ENCODE results near the gene BORCS5.
"Not testable (repeated sequence)": the region's sequence is repeated elsewhere in the genome, so short reads cannot be mapped to it uniquely, and the experiment has no call there.

The BORCS5 gene

DNA sequence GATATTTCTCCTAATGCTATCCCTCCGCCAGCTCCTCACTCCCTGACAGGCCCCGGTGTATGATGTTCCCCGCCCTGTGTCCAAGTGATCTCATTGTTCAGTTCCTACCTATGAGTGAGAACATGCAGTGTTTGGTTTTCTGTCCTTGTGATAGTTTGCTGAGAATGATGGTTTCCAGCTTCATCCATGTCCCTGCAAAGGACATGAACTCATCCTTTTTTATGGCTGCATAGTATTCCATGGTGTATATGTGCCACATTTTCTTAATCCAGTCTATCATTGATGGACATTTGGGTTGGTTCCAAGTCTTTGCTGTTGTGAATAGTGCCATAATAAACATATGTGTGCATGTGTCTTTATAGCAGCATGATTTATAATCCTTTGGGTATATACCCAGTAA lies 62.3 kb downstream of the BORCS5 start:
- not testable (repeated sequence) for H3K36me3 ChIP-seq (ENCODE audit: control insufficient read depth, insufficient read depth, low read length, severe bottlenecking); H3K9ac ChIP-seq (ENCODE audit: low read length); DNase-seq (ENCODE audit: low read depth); H3K27me3 ChIP-seq (replicated peaks; ENCODE audit: control insufficient read depth, insufficient read depth, low read length); H3K4me1 ChIP-seq (ENCODE audit: control insufficient read depth, insufficient read depth, low read length); H3K4me3 ChIP-seq (ENCODE audit: low read length)
- peaks cover 10% of the 10 kb centered on the region for H3K9me3 ChIP-seq (ENCODE audit: control insufficient read depth, low read length)

DNA sequence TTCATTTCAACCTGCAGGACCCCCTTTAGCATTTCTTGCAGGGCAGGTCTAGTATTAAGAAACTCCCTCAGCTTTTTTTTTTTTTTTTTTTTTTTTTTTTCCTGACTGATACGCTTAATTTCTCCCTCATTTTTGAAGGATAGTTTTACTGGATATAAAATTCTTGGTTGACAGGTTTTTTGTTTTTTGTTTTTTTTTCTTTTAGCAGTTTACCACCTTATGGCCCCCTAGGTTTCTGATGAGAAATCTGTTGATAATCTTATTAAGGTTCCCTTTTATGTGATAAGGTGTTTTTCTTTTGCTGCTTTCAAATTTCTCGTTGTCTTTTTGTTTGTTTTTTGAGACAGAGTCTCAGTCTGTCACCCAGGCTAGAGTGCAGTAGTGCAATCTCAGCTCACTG lies 66.5 kb downstream of the BORCS5 start:
- Histone ChIP-seq H3K9me3 (ENCODE audit: control insufficient read depth, low read length) (peaks cover 17% of the 10 kb centered on the region), H3K4me1 (ENCODE audit: control insufficient read depth, insufficient read depth, low read length) (peaks cover 5% of the 10 kb centered on the region), H3K4me3 (ENCODE audit: low read length) (no peak overlapping the region), H3K36me3 (ENCODE audit: control insufficient read depth, insufficient read depth, low read length, severe bottlenecking) (no peaks in the 10 kb centered on the region), H3K27me3 (replicated peaks; ENCODE audit: control insufficient read depth, insufficient read depth, low read length) (no peaks in the 10 kb centered on the region), H3K9ac (ENCODE audit: low read length) (no peak overlapping the region)
- no peak for DNase-seq (ENCODE audit: low read depth)

DNA sequence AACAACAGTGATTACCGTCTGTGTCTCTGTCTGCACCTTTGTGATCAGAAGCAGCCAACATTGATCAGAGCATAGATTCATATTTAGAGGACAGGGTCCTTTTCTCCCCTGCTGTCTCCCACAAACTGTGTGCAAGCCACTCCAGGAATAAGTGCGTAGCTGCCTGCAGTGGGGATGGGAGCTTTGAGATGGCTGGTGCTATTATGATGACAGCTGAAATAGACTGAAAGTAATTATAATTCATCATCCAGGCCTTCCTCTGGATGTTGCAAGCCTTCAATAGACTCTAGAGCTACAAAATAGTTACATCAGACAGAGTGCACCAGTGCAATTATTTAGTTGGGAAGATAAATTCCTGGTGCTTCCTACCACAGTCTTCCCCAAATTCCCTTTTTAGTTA lies 68.1 kb downstream of the BORCS5 start:
- Histone ChIP-seq H3K9ac (ENCODE audit: low read length) (no peak overlapping the region), H3K4me1 (ENCODE audit: control insufficient read depth, insufficient read depth, low read length) (peaks cover 5% of the 10 kb centered on the region), H3K36me3 (ENCODE audit: control insufficient read depth, insufficient read depth, low read length, severe bottlenecking) (no peaks in the 10 kb centered on the region), H3K9me3 (ENCODE audit: control insufficient read depth, low read length) (peaks cover 17% of the 10 kb centered on the region), H3K27me3 (replicated peaks; ENCODE audit: control insufficient read depth, insufficient read depth, low read length) (no peaks in the 10 kb centered on the region), H3K4me3 (ENCODE audit: low read length) (no peak overlapping the region)
- peak; percentile 24 for DNase-seq (ENCODE audit: low read depth)

DNA sequence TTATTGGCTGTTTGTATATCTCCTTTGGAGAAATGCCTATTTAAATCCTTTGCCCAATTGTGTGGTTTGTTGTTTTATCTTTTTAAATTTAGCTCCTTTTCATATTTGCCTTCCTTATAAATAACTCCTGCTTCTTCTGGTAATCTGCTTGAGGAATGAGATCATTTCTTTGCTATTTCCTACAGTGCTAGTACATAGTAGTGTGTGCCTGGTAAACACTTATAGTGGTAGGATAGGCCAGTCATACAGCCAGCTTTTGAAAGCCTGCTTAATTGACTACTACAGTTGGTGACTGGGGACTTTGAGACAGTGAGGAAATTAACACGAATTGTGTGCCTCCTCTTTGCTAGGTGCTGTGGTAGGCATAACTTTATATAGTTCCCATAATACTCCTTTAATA lies 68.7 kb downstream of the BORCS5 start:
- DNase-seq (ENCODE audit: low read depth) = peak; percentile 40
- peaks cover 5% of the 10 kb centered on the region for H3K4me1 ChIP-seq (ENCODE audit: control insufficient read depth, insufficient read depth, low read length)
- no peak overlapping the region for H3K9ac ChIP-seq (ENCODE audit: low read length)
- peaks cover 17% of the 10 kb centered on the region for H3K9me3 ChIP-seq (ENCODE audit: control insufficient read depth, low read length)
- no peaks in the 10 kb centered on the region for H3K36me3 ChIP-seq (ENCODE audit: control insufficient read depth, insufficient read depth, low read length, severe bottlenecking)
- no peak overlapping the region for H3K4me3 ChIP-seq (ENCODE audit: low read length)
- H3K27me3 ChIP-seq (replicated peaks; ENCODE audit: control insufficient read depth, insufficient read depth, low read length) = no peaks in the 10 kb centered on the region

DNA sequence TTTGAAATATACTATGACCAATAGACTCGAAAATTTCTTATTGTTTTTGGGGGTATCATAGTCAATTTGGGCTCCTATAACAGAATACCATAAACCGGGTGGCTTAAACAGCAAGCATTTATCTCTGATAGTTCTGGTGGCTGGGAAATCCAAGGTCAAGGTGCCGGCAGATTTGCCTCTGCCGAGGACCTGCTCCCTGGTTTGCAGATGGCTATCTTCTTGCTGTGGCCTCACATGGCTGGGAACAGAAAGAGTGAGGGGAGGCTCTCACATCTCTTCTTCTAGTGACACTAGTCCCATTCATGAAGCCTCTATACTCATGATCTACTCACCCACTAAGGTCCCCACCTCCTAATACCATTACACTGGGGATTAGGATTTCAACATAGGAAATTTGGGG lies 70.7 kb downstream of the BORCS5 start:
- Histone ChIP-seq H3K4me1 (ENCODE audit: control insufficient read depth, insufficient read depth, low read length) (peaks cover 13% of the 10 kb centered on the region), H3K9me3 (ENCODE audit: control insufficient read depth, low read length) (peaks cover 17% of the 10 kb centered on the region), H3K4me3 (ENCODE audit: low read length) (no peak overlapping the region), H3K27me3 (replicated peaks; ENCODE audit: control insufficient read depth, insufficient read depth, low read length) (no peaks in the 10 kb centered on the region), H3K9ac (ENCODE audit: low read length) (no peak overlapping the region), H3K36me3 (ENCODE audit: control insufficient read depth, insufficient read depth, low read length, severe bottlenecking) (no peaks in the 10 kb centered on the region)
- DNase-seq (ENCODE audit: low read depth) = no peak

DNA sequence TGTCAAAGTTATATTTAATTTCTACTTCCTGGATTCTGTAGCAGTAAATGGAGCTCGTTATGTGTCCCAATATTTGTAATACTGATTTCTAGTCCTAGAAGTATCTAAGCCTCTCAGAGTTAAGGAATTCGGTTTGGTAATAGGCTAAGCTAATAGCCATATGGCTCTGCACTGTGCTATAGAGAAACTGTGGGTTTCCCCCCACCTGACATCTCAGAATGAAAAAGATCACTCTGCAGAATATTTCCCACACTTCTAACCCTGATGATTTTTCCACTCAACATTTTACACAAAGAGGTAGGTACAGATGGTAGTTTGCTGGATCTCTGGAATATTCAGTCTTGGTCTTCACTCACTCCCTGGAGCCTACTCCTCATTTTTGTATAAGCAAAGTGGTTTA lies 71.2 kb downstream of the BORCS5 start:
- Histone ChIP-seq H3K4me3 (ENCODE audit: low read length) (no peak overlapping the region), H3K36me3 (ENCODE audit: control insufficient read depth, insufficient read depth, low read length, severe bottlenecking) (no peaks in the 10 kb centered on the region), H3K9me3 (ENCODE audit: control insufficient read depth, low read length) (peaks cover 17% of the 10 kb centered on the region), H3K27me3 (replicated peaks; ENCODE audit: control insufficient read depth, insufficient read depth, low read length) (no peaks in the 10 kb centered on the region), H3K4me1 (ENCODE audit: control insufficient read depth, insufficient read depth, low read length) (peaks cover 18% of the 10 kb centered on the region), H3K9ac (ENCODE audit: low read length) (no peak overlapping the region)
- DNase-seq (ENCODE audit: low read depth) = no peak

DNA sequence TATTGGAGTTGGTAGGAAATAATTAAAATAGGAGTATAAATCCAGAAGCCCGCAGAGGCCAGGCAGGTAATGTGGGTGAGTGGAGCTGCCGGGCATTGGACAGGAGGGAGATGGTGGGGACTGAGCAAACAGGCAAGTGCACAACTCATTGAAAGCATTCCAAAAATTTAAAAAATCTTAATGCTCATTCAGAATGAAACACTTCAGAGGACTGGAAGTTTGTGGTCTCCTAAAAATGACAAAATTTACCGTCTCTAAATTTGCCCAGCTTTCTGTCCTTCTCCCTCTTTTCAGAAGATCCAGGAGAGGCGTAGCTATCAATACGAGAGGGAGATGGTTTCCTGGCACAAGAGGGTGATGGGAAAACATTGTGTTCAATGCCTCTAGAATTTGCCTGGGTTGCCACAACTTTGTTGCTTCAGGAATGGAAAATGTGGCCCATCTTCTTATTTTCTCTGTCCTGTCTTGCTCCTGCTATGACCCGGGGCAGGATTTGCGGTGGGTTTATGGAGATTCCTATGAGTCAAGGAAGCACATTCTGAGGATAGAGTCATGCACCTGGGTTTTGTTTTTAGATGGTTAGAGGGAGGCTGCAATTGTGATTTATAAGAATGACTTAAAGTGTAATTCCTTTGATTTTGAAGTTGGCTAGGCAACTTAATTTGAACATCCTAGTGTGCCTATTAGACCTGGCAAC lies 72.2 kb downstream of the BORCS5 start:
- Histone ChIP-seq H3K9ac (ENCODE audit: low read length) (no peak overlapping the region), H3K9me3 (ENCODE audit: control insufficient read depth, low read length) (peaks cover 7% of the 10 kb centered on the region), H3K4me3 (ENCODE audit: low read length) (no peak overlapping the region), H3K36me3 (ENCODE audit: control insufficient read depth, insufficient read depth, low read length, severe bottlenecking) (no peaks in the 10 kb centered on the region), H3K27me3 (replicated peaks; ENCODE audit: control insufficient read depth, insufficient read depth, low read length) (no peaks in the 10 kb centered on the region), H3K4me1 (ENCODE audit: control insufficient read depth, insufficient read depth, low read length) (peaks cover 21% of the 10 kb centered on the region)
- DNase-seq (ENCODE audit: low read depth) = peak; percentile 22

DNA sequence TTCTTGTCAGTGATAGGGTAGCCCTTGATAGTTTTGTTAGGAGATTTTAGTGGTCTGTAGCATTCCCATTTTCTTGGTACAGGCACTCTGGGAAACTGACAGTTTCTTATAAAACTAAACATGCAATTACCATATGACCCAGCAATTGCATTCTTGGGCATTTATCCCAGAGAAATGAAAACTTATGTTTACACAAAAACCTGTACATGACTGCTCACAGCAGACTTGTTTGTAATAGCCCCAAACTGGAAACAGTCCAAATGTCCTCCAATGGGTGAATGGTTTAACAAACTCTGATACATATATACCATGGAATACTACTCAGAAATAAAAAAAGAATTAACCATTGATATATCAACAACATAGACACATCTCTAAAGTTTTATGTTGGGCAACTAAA lies 75.5 kb downstream of the BORCS5 start:
- Histone ChIP-seq H3K9me3 (ENCODE audit: control insufficient read depth, low read length) (no peaks in the 10 kb centered on the region), H3K9ac (ENCODE audit: low read length) (no peak overlapping the region), H3K4me3 (ENCODE audit: low read length) (peak overlapping the region; percentile 12), H3K4me1 (ENCODE audit: control insufficient read depth, insufficient read depth, low read length) (peaks cover 16% of the 10 kb centered on the region), H3K27me3 (replicated peaks; ENCODE audit: control insufficient read depth, insufficient read depth, low read length) (no peaks in the 10 kb centered on the region), H3K36me3 (ENCODE audit: control insufficient read depth, insufficient read depth, low read length, severe bottlenecking) (peaks cover 5% of the 10 kb centered on the region)
- DNase-seq (ENCODE audit: low read depth) = peak; percentile 86

DNA sequence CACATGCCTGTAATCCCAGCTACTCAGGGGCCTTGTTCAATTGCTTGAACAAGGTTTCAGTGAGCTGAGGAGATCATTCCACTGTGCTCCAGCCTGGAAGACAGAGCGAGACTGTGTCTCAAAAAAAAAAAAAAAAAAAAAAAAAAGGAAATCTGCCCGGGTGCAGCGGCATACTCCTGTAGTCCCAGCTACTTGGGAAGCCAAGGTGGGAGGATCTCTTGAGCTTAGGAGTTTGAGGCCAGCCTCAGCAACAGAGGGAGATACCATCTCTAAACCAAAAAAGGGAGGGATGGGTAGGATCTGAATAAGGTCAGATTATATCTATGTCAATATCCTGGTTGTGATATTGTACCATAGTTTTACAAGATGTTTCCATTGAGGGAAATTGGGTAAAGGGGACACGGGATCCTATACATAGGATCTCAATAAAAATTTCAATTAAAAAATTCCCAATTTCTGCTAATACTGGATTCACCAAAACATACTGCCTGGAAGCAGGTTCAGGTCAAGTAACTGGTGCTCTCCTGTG lies 76.4 kb downstream of the BORCS5 start:
- no peak for DNase-seq (ENCODE audit: low read depth)
- H3K4me3 ChIP-seq (ENCODE audit: low read length) = no peak overlapping the region
- no peaks in the 10 kb centered on the region for H3K27me3 ChIP-seq (replicated peaks; ENCODE audit: control insufficient read depth, insufficient read depth, low read length)
- H3K4me1 ChIP-seq (ENCODE audit: control insufficient read depth, insufficient read depth, low read length) = peaks cover 16% of the 10 kb centered on the region
- no peaks in the 10 kb centered on the region for H3K9me3 ChIP-seq (ENCODE audit: control insufficient read depth, low read length)
- peaks cover 5% of the 10 kb centered on the region for H3K36me3 ChIP-seq (ENCODE audit: control insufficient read depth, insufficient read depth, low read length, severe bottlenecking)
- no peak overlapping the region for H3K9ac ChIP-seq (ENCODE audit: low read length)

DNA sequence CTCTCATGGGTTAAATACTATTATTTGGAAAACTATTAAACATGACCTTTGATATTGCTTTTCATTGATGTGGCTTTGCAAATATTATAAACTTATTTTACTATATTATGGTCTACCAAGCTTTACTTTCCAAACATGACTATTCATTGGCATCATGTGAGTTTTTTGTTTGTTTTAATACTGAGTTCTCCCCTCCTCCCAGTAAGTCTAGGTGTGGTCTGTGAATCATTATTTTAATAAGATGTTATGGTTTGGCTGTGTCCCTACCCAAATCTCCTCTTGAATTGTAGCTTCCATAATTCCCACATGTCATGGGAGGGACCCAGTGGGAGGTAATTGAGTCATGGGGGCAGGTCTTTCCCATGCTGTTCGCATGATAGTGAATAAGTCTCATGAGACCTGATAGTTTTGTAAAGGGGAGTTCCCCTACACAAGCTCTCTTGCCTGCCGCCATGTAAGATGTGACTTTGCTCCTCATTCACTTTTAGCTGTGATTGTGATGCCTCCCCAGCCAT lies 80.0 kb downstream of the BORCS5 start:
- DNase-seq (ENCODE audit: low read depth) = no peak
- H3K27me3 ChIP-seq (replicated peaks; ENCODE audit: control insufficient read depth, insufficient read depth, low read length) = no peaks in the 10 kb centered on the region
- H3K9me3 ChIP-seq (ENCODE audit: control insufficient read depth, low read length) = no peaks in the 10 kb centered on the region
- H3K4me1 ChIP-seq (ENCODE audit: control insufficient read depth, insufficient read depth, low read length) = peaks cover 14% of the 10 kb centered on the region
- no peak overlapping the region for H3K9ac ChIP-seq (ENCODE audit: low read length)
- H3K36me3 ChIP-seq (ENCODE audit: control insufficient read depth, insufficient read depth, low read length, severe bottlenecking) = peaks cover 5% of the 10 kb centered on the region
- H3K4me3 ChIP-seq (ENCODE audit: low read length) = no peak overlapping the region

DNA sequence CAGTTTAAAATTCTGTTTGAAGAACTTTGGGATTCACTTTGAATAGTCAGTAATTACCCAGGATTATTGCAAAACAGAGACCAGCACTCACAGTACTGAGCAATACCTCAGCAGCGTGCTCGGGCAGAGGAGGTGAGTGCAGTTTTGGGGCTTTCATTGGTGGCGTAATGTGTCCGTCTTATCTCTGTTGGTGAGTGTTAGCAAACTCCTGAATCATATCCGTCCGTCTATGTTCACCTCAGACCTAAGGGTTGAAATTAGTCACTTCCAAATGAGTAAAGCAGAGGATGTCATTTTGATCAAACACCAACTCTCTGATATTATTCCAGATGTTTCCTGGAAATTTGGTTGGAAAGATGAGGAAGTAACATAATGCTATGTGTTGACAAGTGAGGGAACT lies 82.8 kb downstream of the BORCS5 start:
- peaks cover 5% of the 10 kb centered on the region for H3K36me3 ChIP-seq (ENCODE audit: control insufficient read depth, insufficient read depth, low read length, severe bottlenecking)
- H3K4me3 ChIP-seq (ENCODE audit: low read length) = no peak overlapping the region
- no peaks in the 10 kb centered on the region for H3K27me3 ChIP-seq (replicated peaks; ENCODE audit: control insufficient read depth, insufficient read depth, low read length)
- no peak overlapping the region for H3K9ac ChIP-seq (ENCODE audit: low read length)
- DNase-seq (ENCODE audit: low read depth) = no peak
- no peaks in the 10 kb centered on the region for H3K9me3 ChIP-seq (ENCODE audit: control insufficient read depth, low read length)
- H3K4me1 ChIP-seq (ENCODE audit: control insufficient read depth, insufficient read depth, low read length) = peaks cover 22% of the 10 kb centered on the region
